Pancreas (tissue), 10 donors: ENCODE results near the gene AIM2. TPM values are rescaled to one million over a fixed set of nuclear protein-coding genes. Genes with fewer than 3 reads are reported as not detected.

ENCODE experiments used
- ATAC-seq, 4 donors: fragments of 200-7000 bp; cut with Tn5 transposase; one replicate each; pipeline versions ENCODE4 v1.8.0 to v1.9.1; 2020; ENCODE audit warnings: mild to moderate bottlenecking in 4 of 4, moderate library complexity in 4 of 4
- DNase-seq, 6 donors: peaks; one replicate each; pipeline ENCODE4 v3.0.0-alpha.2; 2020
- FAIRE-seq: peaks from 2 replicates; lab custom pipeline; 2012; peaks lifted over from hg19 to GRCh38; lab: Jason Lieb, UNC
- H3K27ac ChIP-seq, 4 donors: fragments of 200-600 bp; sonication (generic); 1 replicate in 3 of 4; 2 replicates in 1 of 4; pipeline versions ENCODE4 v1.5.0 to v1.8.0; 2020
- H3K27me3 ChIP-seq, 4 donors: fragments of 200-600 bp; one replicate each; pipeline ENCODE4 v1.8.0; 2021
- H3K36me3 ChIP-seq, 3 donors: fragments of 200-600 bp; sonication (generic) in 1 of 3; one replicate each; pipeline versions ENCODE4 v1.5.0 to v1.8.0; 2020 to 2021
- H3K4me1 ChIP-seq, 3 donors: fragments of 200-600 bp; one replicate each; pipeline ENCODE4 v1.8.0; 2021
- H3K4me3 ChIP-seq, 4 donors: fragments of 200-600 bp; sonication (generic) in 2 of 4; one replicate each; pipeline versions ENCODE4 v1.5.0 to v1.8.0; 2020 to 2021
- H3K9me3 ChIP-seq, 4 donors: fragments of 200-600 bp; one replicate each; pipeline ENCODE4 v1.8.0; 2021
- CTCF ChIP-seq, 4 donors: fragments of 200-600 bp; sonication (generic) in 3 of 4; IDR thresholded peaks; one replicate each; pipeline versions ENCODE4 v1.5.0 to v1.8.0; 2021; ENCODE audit warnings: antibody characterized with exemption in 4 of 4
- WGBS, 2 donors: extraction: QIAGEN DNeasy Blood & Tissue Kit; methylation state at CpG; one replicate each; pipeline ENCODE4 v1.1.7; 2013; 5-methylcytosine and 5-hydroxymethylcytosine counted together
- intact Hi-C, 3 donors: fragments of 100-400 bp; cut with DNase I; formaldehyde crosslinking; loops; one replicate each; pipeline versions ENCODE4 v1.11.1 to v1.14.2; 2022
- polyA plus RNA-seq, 2 donors: library from polyadenylated mRNA; stranded (reverse); fragments of 200-250 nt; gene quantifications; one replicate each; pipeline ENCODE4 v1.2.3, GENCODE V29; 2013
- total RNA-seq, 6 donors: library from RNA; stranded (reverse); fragmentation: NEBNext Ultra II Directional in 4 of 6; extraction: Animal tissue kit (Norgen Biotek cat#: 25700) in 4 of 6; gene quantifications; one replicate each; pipeline versions ENCODE4 v1.2.1 to v1.2.4, GENCODE V29; 2021 to 2023
- donor health status: healthy with polysubstance abuse.
- donor health status: DM: no; HTN: no; CAD: no; lungs with moderate emphysema.
- donor health status: DM: no; HTN: no; CAD: no.
- donor health status: control.
- donor health status: control.
- donor health status: Bipolar disorder and iron deficiency.
- donor health status: DM: yes; HTN: yes; CAD: no.
- donor health status: DM: no; HTN: no; CAD: no.
- donor health status: DM: no; HTN: no; CAD: no.
- donor health status: DM: yes; HTN: yes; CAD: no.

Gene AIM2
- total and polyA plus RNA-seq, 8 donors, result 0.07 to 0.47 (median 0.29) TPM; not detected in 3

DNA sequence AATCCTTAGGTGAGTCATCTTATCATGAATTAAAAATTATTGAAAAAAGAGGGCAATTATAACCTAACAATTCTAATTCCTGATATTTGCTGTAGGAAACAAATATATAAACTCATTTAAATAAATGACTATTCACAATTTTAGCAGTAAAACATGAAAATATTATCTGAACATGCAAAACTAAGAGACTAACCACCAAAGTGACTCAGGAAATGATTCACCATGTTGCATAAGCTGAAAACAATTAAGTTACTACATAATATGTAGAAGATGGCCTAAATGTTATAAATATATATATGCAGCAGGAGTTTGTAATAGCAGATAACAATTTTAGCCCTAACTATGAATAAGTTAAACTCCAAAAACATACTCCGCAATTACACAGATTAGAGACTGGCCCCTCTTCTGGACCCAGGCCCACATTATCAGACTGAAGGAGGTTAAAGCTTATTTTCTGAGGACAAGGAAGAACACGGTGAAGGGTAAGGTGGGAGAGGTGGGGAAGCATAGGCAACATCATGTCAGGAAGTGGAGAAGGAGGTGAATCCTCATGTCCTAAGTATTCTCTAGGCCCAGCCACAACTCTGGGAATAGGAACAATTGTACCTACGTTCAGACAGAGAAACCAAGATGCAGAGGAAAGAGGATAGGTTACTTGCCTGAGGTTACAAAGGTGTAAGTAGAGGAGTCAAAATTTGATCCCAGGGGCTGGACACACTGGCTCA lies 15.6 kb upstream of the AIM2 start:
- no peaks in the 10 kb centered on the region for H3K9me3 ChIP-seq
- intact Hi-C loops, result no loop called here
- H3K4me3 ChIP-seq, result no peak overlapping the region
- FAIRE-seq, result no peak
- no peaks in the 10 kb centered on the region for H3K36me3 ChIP-seq
- no peak overlapping the region for H3K27ac ChIP-seq
- DNase-seq, result no peak
- H3K27me3 ChIP-seq, result no peaks in the 10 kb centered on the region
- ATAC-seq, result no peak
- no peak for TF ChIP-seq CTCF (IDR thresholded peaks at IDR 0.05)
- no peaks in the 10 kb centered on the region for H3K4me1 ChIP-seq
- WGBS, 2 donors, result 50 to 71% methylated on average over 3 of the region's 3 CpGs

- Histone ChIP-seq H3K36me3 (no peaks in the 10 kb centered on the region), H3K9me3 (no peaks in the 10 kb centered on the region), H3K27me3 (no peaks in the 10 kb centered on the region), H3K27ac (no peak overlapping the region), H3K4me1 (no peaks in the 10 kb centered on the region), H3K4me3 (no peak overlapping the region)
- ATAC-seq (no peak), DNase-seq (no peak), FAIRE-seq (no peak)
- no peak for TF ChIP-seq CTCF (IDR thresholded peaks at IDR 0.05)
- intact Hi-C loops, result no loop called here
- WGBS, 2 donors, result 64 to 78% methylated on average over 1 of the region's 1 CpG
Measured at GRCh38 chr1:159091607-159092031, 15.1 kb upstream of the AIM2 start.

DNA sequence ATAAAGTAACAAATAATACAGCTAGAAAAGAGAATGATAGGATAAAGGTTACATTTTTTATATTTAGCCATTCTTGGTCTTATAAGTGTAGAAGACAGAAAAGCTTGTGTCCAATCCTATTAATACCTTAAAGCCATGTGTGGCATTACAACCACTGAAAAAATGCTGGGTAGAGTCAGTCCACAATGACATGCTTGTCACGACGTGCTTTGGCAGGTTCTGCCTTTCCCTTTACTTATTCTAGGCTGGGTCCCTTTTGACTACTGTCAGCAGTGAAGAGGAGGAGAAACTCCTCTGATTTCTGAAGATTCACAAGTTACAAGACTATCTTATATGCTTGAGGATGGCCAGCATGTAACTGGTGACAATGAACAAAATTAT lies 14.6 kb upstream of the AIM2 start:
- TF ChIP-seq CTCF (IDR thresholded peaks at IDR 0.05), result no peak
- Histone ChIP-seq H3K9me3 (no peaks in the 10 kb centered on the region), H3K4me3 (no peak overlapping the region), H3K27me3 (no peaks in the 10 kb centered on the region), H3K4me1 (no peaks in the 10 kb centered on the region), H3K27ac (no peak overlapping the region), H3K36me3 (no peaks in the 10 kb centered on the region)
- DNase-seq (no peak), ATAC-seq (no peak), FAIRE-seq (no peak)
- WGBS, 2 donors, result 53 to 59% methylated on average over 2 of the region's 2 CpGs
- intact Hi-C loops, result no loop called here

DNA sequence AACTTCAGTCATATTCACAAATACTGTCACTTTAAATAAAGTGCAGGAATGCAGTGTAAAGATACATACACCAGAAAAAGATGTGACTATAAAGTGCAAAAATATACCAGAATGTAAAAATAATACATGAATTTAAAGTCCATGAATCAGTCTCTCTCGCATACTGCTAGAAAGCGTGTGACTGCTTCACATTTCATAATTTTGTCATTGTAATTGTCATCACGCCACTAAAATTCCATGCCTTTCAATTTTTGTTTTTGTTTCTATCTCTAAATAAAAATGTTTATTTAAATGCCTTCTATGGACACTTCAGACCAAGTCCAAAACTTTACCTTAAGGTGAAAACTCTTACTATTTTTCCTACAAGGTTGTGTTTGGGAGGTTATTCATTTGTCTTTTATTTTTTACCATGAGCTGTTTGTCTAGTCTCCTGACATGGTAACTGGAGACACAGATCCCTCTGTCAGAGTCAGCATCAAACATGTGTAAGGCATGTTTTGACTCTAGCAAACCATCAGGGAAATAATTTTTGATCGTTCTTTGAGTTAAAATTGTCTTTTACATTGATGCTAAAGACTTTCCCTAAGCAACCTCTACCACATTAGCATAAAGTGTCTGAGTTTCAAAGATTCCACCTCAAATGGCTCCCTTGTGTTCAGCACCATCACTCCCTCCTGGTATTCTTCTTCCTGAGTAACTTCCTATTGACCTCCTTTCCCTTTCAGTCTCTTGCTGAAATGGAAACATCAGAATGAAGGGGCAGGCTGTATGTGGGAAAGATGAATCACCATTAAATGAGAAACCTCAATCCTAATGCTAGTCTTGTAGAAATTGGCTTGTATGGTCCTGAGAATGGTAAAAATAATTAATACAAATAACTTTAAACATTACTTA lies 14.0 kb upstream of the AIM2 start:
- DNase-seq, result no peak
- FAIRE-seq, result no peak
- H3K4me1 ChIP-seq, result no peaks in the 10 kb centered on the region
- H3K27ac ChIP-seq, result no peak overlapping the region
- no peak for TF ChIP-seq CTCF (IDR thresholded peaks at IDR 0.05)
- no peak for ATAC-seq
- WGBS, 2 donors, result 69 to 76% methylated on average over 4 of the region's 4 CpGs
- no peak overlapping the region for H3K4me3 ChIP-seq
- H3K27me3 ChIP-seq, result no peaks in the 10 kb centered on the region
- intact Hi-C loops, result no loop called here
- no peaks in the 10 kb centered on the region for H3K36me3 ChIP-seq
- H3K9me3 ChIP-seq, result no peaks in the 10 kb centered on the region
